ENCODE measurements around the gene PRDM8.

PRDM8 gene

GRCh38 chr4:80202190-80202711 lies 4.9 kb downstream of the PRDM8 start (continued):
- TF ChIP-seq ZNF518A (tag by site-specific recombination; conservative IDR thresholded peaks at IDR 0.05; ENCODE audit: low read depth), result no peak
- no peak for TF ChIP-seq YY2 (tag by site-specific recombination; IDR thresholded peaks at IDR 0.05)
- TF ChIP-seq ZNF560 (tag by site-specific recombination; IDR thresholded peaks at IDR 0.05; ENCODE audit: borderline replicate concordance), result 0 out of 2 replicates have a peak, but pooled peaks have one; percentile 45
- peak; percentile 68 for TF ChIP-seq OSR2 (tag by site-specific recombination; IDR thresholded peaks at IDR 0.05)
- no peak for TF ChIP-seq PATZ1 (tag by site-specific recombination; IDR thresholded peaks at IDR 0.05)
- no peak for TF ChIP-seq ZNF701 (tag by site-specific recombination; IDR thresholded peaks at IDR 0.05)
- TF ChIP-seq ZNF266 (tag by site-specific recombination; IDR thresholded peaks at IDR 0.05; ENCODE audit: low read depth), result no peak
- no peak for TF ChIP-seq ZNF785 (tag by site-specific recombination; IDR thresholded peaks at IDR 0.05)
- TF ChIP-seq ZNF155 (tag by site-specific recombination; IDR thresholded peaks at IDR 0.05), result no peak

GRCh38 chr4:80202741-80203553 lies 5.6 kb downstream of the PRDM8 start:
- Histone ChIP-seq H3K36me3 (ENCODE audit: control insufficient read depth in 2 of 2, insufficient read depth in 1 of 2, low read length in 2 of 2) (peaks cover 4 to 8% of the 10 kb centered on the region in 2 experiments; a peak in 1 of 3 replicates), H3K27ac (ENCODE audit: extremely low read depth, low read depth, low read length) (peak overlapping the region; percentile 70; the same call in 1 of the 2 replicates)
- POLR2A ChIA-PET, result interaction anchor here (0.5 kb wide), 1 partner anchor 1015 kb away, joined by 9 read pairs; no protein-coding TSS in a partner anchor

More at GRCh38 chr4:80202741-80203553, 5.6 kb downstream of the PRDM8 start:
- Histone ChIP-seq H3K4me1 (ENCODE audit: control insufficient read depth, insufficient read depth, low read length) (no peaks in the 10 kb centered on the region), H3K9me3 (ENCODE audit: control insufficient read depth, insufficient read depth, low read depth, low read length) (no peaks in the 10 kb centered on the region), H3K4me3 (ENCODE audit: low read depth, low read length) (peak overlapping the region; percentile 36)
- CTCF ChIA-PET, result interaction anchor here (0.6 to 1.6 kb wide), 9 partner anchors 16 to 1136 kb away, joined by 3 to 4 read pairs (median 3); no protein-coding TSS in a partner anchor
- no peak for TF ChIP-seq ZNF394 (tag by site-specific recombination; IDR thresholded peaks at IDR 0.05; ENCODE audit: borderline replicate concordance)
- no peak for TF ChIP-seq ZNF558 (tag by site-specific recombination; IDR thresholded peaks at IDR 0.05)
- TF ChIP-seq KLF17 (tag by site-specific recombination; IDR thresholded peaks at IDR 0.05), result no peak
- no peak for TF ChIP-seq ZNF148 (tag by site-specific recombination; IDR thresholded peaks at IDR 0.05; ENCODE audit: borderline replicate concordance)
- no peak for TF ChIP-seq ZNF26 (tag by site-specific recombination; IDR thresholded peaks at IDR 0.05)
- no peak for TF ChIP-seq ZBTB6 (tag by site-specific recombination; IDR thresholded peaks at IDR 0.05)
- TF ChIP-seq ZNF776 (tag by site-specific recombination; IDR thresholded peaks at IDR 0.05; ENCODE audit: borderline replicate concordance), result no peak
